Stomach (tissue), 4 donors: ENCODE measurements around the gene PRKG1.

Experiments
- CTCF ChIP-seq, 7 experiments: fragments of 450-650 bp in 4 of 7; fragments of 200-600 bp in 3 of 7; sonication (generic) in 3 of 7; IDR thresholded peaks; one replicate each; pipeline ENCODE4 v1.5.1; 2016 to 2019; ENCODE audit warnings: antibody characterized with exemption in 7 of 7, control low read depth in 2 of 7, mild to moderate bottlenecking in 1 of 7
- EP300 ChIP-seq: sonication (generic); formaldehyde crosslinking; IDR thresholded peaks from one replicate; pipeline ENCODE4 v1.6.1; 2017; ENCODE audit warnings: antibody characterized with exemption
- POLR2A ChIP-seq, 4 donors: fragments of 450-650 bp; IDR thresholded peaks; one replicate each; pipeline ENCODE4 v1.6.1; 2016; ENCODE audit warnings: antibody characterized with exemption in 4 of 4, control low read depth in 2 of 4, mild to moderate bottlenecking in 1 of 4, moderate library complexity in 1 of 4
- POLR2AphosphoS5 ChIP-seq, 3 donors: sonication (generic); formaldehyde crosslinking; IDR thresholded peaks; one replicate each; pipeline ENCODE4 v1.6.1; 2016; ENCODE audit warnings: antibody characterized with exemption in 3 of 3

- TF ChIP-seq CTCF (IDR thresholded peaks at IDR 0.05) (no peak), POLR2A (IDR thresholded peaks at IDR 0.05) (no peak), EP300 (no peak), POLR2AphosphoS5 (IDR thresholded peaks at IDR 0.05) (no peak)
Observed at GRCh38 chr10:51861051-51861450, 786.8 kb downstream of the PRKG1 start.
